ENCODE results near the gene ENOSF1. TPM values are rescaled to one million over a fixed set of nuclear protein-coding genes. Genes with fewer than 3 reads are reported as not detected.

ENOSF1 gene
- total and polyA plus RNA-seq, 2 of the 4 experiments (the other 2 are of a cell fraction) = 12.2 to 12.6 TPM

DNA sequence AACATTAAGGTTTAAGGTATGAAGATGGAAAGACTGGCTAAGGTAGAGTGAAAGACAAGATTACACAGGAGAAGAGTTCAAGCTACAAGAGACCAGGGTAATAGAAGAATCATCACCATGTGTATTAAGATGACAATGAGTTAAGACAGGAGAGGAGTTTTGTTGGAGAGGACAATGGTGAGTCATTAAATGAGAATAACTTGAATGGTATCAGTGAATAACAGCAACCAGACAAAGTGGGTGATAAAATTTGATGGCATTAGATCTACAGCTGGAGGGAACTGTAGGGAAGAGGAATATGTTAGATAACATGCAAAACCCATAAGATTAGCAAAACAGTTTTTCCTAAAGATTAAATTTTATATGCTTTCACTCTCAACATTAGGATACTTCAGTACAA lies 18.8 kb upstream of the ENOSF1 start:
- Histone ChIP-seq H3K4ac (ENCODE audit: low read depth, low read length) (no peak overlapping the region), H2AK9ac (replicated peaks; ENCODE audit: low read depth, low read length, poor library complexity) (no peak overlapping the region), H2BK5ac (ENCODE audit: low read depth, low read length, poor library complexity, severe bottlenecking) (no peak overlapping the region), H3K56ac (ENCODE audit: extremely low read depth, insufficient read depth, low read length) (no peak overlapping the region), H3K9me3 (ENCODE audit: control insufficient read depth, insufficient read depth, low read length) (no peaks in the 10 kb centered on the region), H3K23ac (ENCODE audit: low read depth, low read length) (no peak overlapping the region), H4K5ac (ENCODE audit: low read depth, low read length) (no peak overlapping the region), H3K9ac (ENCODE audit: low read depth, low read length) (no peak overlapping the region), H3K4me3 (ENCODE audit: insufficient read depth, low read depth, low read length) (no peak overlapping the region), H3K18ac (ENCODE audit: low read depth, low read length) (no peak overlapping the region), H2BK120ac (ENCODE audit: low read depth, low read length) (no peak overlapping the region), H3K36me3 (ENCODE audit: control insufficient read depth, insufficient read depth, low read length) (peaks cover 14% of the 10 kb centered on the region), H3K79me1 (ENCODE audit: low read depth in 1 of 2, low read length in 2 of 2) (no peaks in the 10 kb centered on the region), H2BK20ac (ENCODE audit: low read depth, low read length) (no peak overlapping the region), H3K14ac (replicated peaks; ENCODE audit: low read depth, low read length) (no peak overlapping the region), H2BK15ac (ENCODE audit: low read depth, low read length) (no peak overlapping the region), H3K4me2 (ENCODE audit: low read depth, low read length) (no peak overlapping the region), H4K20me1 (ENCODE audit: insufficient read depth, low read length) (no peaks in the 10 kb centered on the region), H3K4me1 (ENCODE audit: control insufficient read depth, insufficient read depth, low read length) (no peaks in the 10 kb centered on the region), H3K27me3 (ENCODE audit: control insufficient read depth, insufficient read depth, low read length) (no peaks in the 10 kb centered on the region), H2AFZ (replicated peaks; ENCODE audit: low read length, poor library complexity) (no peak overlapping the region), H4K8ac (ENCODE audit: low read depth in 2 of 2, low read length in 2 of 2) (no peak overlapping the region), H3K27ac (ENCODE audit: insufficient read depth, low read length) (no peak overlapping the region), H3K9me1 (ENCODE audit: insufficient read depth, low read length) (no peaks in the 10 kb centered on the region), H4K91ac (ENCODE audit: insufficient read depth, low read depth, low read length) (no peak overlapping the region), H2AK5ac (ENCODE audit: low read depth, low read length) (no peak overlapping the region)
- intact Hi-C loops (cut with micrococcal nuclease) = no loop called here
- ChIA-PET POLR2A (ENCODE audit: unreplicated experiment) (no interaction called here), CTCF (no interaction called here)
- ATAC-seq (ENCODE audit: low read depth) (no peak), DNase-seq (peak; percentile 13)
- dilution Hi-C loops (cut with HindIII; ENCODE audit: low sequenced_read_pairs, unreplicated experiment) = no loop called here
- in situ Hi-C loops (cut with MboI; ENCODE audit: low sequenced_read_pairs) = loop anchor here (5.0 kb wide), 1 partner anchor 101 kb away; no protein-coding TSS in a partner anchor
- BruUV-seq (replicated peaks) = no TSS peak
- TF ChIP-seq, protein P1, sequence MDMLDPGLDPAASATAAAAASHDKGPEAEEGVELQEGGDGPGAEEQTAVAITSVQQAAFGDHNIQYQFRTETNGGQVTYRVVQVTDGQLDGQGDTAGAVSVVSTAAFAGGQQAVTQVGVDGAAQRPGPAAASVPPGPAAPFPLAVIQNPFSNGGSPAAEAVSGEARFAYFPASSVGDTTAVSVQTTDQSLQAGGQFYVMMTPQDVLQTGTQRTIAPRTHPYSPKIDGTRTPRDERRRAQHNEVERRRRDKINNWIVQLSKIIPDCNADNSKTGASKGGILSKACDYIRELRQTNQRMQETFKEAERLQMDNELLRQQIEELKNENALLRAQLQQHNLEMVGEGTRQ (IDR thresholded peaks at IDR 0.05; ENCODE audit: low read depth, low read length) = no peak
- TF ChIP-seq CEBPB (IDR thresholded peaks at IDR 0.05; ENCODE audit: low read depth, low read length) (no peak), RCOR1 (IDR thresholded peaks at IDR 0.05; ENCODE audit: insufficient replicate concordance, low read length) (no peak), MAZ (IDR thresholded peaks at IDR 0.05; ENCODE audit: borderline replicate concordance, low read depth, low read length) (no peak), MAFK (IDR thresholded peaks at IDR 0.05; ENCODE audit: low read depth, low read length) (no peak), BHLHE40 (IDR thresholded peaks at IDR 0.05; ENCODE audit: low read depth, low read length) (no peak), FOS (IDR thresholded peaks at IDR 0.05; ENCODE audit: low read depth, low read length) (no peak), POLR2A (IDR thresholded peaks at IDR 0.05; ENCODE audit: low read depth, low read length) (no peak)
